Left lobe of liver (tissue), 2 donors: ENCODE data around the gene MFAP4. TPM values are rescaled to one million over a fixed set of nuclear protein-coding genes. Genes with fewer than 3 reads are reported as not detected.
A peak's percentile ranks its signal among the peaks of the same experiment; 100 is the strongest.

Experiments
- ATAC-seq: fragments of 200-7000 bp; cut with Tn5 transposase; one replicate; pipeline ENCODE4 v1.9.1; 2020; ENCODE audit warnings: mild to moderate bottlenecking, moderate library complexity
- DNase-seq: peaks from one replicate; pipeline ENCODE4 v3.0.0-alpha.2; 2020; ENCODE audit warnings: low spot score
- total RNA-seq: library from RNA; stranded (reverse); gene quantifications from one replicate; pipeline ENCODE4 v1.2.1, GENCODE V29; 2021
- donor health status: DM: no; HTN: no; CAD: no; lungs with moderate emphysema.
- donor health status: DM: no; HTN: yes; CAD: no.

Gene MFAP4, protein sequence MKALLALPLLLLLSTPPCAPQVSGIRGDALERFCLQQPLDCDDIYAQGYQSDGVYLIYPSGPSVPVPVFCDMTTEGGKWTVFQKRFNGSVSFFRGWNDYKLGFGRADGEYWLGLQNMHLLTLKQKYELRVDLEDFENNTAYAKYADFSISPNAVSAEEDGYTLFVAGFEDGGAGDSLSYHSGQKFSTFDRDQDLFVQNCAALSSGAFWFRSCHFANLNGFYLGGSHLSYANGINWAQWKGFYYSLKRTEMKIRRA
- 2.8 TPM for total RNA-seq

DNA sequence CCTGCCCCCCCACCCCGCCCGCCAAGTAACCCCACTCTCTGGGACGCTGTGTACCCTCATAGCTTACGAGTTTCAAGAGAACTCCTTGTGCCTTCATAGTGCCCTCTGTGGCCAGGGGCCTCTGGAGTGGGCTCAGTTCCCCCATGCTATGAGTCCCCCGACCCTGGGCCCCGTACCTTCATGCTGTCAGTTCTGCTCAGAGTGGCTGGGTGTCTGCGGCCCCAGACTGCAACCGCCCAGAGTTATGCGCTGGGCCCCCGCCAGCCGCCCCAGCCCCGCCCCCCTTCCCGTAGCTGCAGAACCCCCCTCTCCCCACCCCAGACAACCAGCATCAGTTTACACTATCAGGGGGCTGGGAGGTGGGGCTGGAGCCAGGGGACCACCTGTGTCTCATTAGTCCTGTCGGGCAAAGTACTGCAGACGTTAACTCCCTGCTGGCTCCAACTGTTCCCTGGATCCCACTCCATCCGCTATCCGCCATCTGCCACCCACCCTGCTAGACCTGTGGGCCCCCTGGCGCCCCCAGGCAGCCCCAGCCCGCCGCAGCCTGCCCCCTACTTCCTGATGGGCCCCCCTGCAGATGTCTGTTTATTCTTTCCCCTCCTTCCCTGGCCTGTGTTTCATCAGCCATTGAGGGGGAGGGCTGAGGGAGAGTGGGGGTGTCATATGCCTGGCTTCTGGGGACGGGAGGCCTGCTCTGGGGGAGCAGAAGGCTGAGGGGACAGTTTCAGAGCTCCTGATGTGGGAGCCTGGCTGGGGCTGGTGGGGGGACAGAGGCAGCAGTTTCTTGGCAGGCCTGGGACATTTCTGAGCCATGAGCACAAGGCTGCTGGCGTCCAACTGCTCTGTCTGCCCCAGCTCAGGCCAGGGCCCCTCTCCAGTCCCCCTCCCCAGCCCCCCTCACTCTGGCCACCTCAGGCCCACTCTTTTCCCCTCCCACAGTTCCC lies at the start of gene MFAP4:
Gene MFAP4 (minus strand): TSS at position 217 of the 947 bp plus-strand sequence. CDS start 35 bp downstream, at position 182.
- DNase-seq, result no peak
- ATAC-seq, result peak; percentile 16

DNA sequence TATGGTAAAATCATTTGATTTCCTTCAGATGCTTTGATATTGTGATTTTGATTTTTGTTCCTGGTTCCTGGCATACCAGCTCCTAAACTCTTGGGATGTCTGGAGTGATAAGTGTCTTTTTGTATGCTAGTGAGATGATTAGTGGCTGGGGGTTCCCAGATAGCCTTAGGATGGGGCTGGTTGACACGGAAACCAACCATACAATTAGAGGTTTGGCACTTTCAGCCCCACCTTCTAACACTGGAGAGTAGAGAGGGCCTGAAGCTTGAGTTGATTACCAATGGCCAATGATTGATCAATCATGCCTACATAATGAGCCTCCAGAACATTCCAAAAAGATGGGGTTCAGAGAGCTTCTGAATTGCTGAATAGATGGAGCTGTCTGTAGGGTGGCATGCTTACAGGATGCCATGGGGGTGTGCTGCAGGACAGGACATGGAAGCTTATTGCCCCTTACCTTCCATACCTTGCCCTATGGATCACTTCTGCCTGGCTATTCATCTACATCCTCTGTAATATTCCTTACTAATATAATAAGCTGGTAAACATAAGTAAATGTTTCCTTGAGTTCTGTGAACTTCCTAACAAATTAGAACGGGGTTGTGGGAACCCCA lies 46.8 kb upstream of the MFAP4 start:
- ATAC-seq (no peak), DNase-seq (no peak)

DNA sequence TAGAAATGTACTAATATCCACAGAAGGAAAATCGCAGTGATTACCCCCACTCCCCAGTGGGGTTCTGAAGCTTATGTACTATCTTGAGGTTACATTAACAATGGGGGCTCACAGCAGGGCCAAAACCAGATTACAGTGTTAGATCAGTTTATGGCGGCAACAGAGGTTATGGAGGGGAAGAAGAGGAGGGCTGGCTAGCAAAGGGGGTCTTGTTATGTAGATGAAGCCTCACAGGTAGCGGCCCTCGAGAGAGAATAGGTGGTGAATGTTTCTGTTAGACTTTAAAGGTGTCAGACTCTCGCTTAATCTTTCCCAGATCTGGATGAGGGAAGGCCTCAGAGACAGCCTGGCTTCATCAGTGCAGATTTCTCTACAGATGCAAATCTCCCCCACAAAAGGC lies 46.3 kb upstream of the MFAP4 start:
- DNase-seq (no peak), ATAC-seq (no peak)

DNA sequence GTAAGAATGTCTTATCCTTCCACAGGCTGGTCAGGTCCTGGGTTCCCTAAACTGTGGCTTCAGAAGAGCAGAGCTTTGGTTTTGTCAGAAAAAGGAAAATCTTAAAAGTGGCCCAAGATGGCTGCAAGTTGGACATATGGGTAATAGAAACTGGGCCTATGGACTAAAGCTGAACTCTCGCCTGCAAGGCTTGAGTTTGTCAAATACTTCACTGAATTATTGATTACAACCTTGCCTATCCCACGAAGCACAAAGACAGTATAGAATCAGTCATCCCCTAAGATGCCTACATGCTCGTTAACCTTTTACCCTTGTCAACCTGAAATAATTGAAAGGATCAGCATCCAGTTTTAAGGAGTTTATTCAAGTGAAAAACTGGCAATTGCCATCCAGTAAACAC lies 44.7 kb upstream of the MFAP4 start:
- ATAC-seq, result no peak

DNA sequence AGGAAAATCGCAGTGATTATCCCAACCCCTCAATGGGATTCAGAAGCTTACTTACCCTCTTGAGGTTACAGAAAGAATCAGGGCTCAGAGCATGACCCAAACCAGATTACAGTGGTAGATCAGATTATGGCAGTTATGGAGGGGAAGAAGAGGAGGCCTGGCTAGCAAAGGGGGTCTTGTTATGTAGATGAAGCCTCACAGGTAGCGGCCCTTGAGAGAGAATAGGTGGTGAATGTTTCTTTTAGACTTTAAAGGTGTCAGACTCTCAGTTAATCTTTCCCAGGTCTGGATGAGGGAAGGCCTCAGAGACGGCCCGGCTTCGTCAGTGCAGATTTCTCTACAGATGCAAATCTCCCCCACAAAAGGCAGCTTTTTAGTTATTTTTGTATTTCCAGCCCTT lies 39.6 kb upstream of the MFAP4 start:
- ATAC-seq (no peak), DNase-seq (no peak)

More for the DNA sequence above, 44.7 kb upstream of the MFAP4 start:
- DNase-seq, result no peak

DNA sequence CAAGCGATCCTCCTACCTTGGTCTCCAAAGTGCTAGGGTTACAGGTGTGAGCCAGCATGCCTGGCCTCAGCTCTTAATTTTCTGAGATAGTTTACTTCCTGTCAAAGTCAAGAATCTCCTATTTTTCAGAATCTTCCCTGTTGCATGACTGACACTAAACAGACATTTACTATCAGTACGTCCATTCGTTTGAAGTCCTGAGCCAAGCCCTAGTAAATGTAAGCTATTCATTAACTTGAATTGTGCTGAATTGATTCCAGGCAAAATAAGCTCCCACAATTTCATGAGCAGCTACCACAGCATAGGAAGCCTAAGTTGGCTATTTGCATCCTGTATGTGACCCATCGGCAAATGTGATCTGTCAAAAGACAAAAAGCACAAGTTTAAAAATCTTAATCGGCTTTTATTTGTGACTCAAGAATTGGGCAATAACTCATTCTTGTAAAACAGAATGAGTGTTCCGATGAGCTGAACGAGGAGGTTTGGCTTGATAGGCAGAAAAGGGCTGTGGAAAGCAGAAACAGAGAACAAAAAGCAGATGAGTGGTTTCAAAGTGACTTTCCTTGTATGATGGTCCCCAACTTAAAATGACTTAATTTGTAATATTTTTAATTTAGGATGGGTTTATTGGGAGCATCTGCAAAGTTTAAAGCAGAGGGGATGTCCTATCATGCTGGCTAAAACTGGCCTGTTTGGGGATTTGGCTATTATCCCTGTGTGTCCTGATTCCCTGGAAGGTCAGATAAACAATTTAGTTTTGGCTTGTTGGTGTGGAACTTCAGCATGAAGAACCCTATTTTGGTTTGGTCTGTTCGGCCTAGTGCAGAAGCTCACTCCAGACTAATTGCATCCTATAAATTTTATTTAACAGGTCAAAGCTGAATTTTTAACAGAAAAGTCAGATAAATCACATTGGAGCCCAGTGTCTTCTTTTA lies 38.2 kb upstream of the MFAP4 start:
- ATAC-seq (peak; percentile 87), DNase-seq (no peak)

DNA sequence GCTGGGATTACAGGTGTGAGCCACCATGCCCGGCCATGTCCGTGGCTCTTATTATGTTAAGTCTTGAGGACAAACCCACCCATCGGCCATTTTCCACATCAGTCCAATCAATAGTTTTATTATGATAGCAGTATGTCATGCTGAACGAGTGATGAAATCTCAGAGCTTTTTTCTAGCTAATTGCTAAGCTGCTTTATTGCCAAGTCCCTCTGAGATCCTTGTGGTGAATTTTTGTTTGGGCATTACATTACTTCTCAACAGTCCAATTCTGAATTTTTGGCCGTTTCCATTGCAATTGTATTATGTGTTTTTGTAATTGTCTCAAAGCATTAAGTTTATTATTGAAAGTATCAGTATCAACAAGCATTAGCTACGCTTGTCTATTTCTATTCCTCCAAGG lies 34.9 kb upstream of the MFAP4 start:
- ATAC-seq (no peak), DNase-seq (no peak)

DNA sequence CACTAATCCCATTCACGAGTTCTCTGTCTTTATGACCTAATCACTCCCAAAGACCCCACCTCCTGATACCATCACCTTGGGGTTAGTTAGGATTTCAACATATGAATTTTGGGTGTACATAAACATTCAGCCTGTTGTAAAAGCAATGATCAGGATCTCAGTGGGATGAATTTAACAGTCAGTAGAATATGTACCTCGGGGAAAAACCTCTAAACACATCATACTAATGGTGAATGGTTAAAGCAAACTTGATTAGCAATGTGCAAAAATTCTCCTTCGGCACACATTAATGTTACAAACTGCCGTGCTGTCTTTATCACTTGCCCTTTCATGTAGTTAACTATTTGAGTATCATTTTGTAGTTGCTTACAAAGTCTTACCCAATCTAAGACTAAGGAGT lies 34.2 kb upstream of the MFAP4 start:
- no peak for DNase-seq
- ATAC-seq, result no peak

DNA sequence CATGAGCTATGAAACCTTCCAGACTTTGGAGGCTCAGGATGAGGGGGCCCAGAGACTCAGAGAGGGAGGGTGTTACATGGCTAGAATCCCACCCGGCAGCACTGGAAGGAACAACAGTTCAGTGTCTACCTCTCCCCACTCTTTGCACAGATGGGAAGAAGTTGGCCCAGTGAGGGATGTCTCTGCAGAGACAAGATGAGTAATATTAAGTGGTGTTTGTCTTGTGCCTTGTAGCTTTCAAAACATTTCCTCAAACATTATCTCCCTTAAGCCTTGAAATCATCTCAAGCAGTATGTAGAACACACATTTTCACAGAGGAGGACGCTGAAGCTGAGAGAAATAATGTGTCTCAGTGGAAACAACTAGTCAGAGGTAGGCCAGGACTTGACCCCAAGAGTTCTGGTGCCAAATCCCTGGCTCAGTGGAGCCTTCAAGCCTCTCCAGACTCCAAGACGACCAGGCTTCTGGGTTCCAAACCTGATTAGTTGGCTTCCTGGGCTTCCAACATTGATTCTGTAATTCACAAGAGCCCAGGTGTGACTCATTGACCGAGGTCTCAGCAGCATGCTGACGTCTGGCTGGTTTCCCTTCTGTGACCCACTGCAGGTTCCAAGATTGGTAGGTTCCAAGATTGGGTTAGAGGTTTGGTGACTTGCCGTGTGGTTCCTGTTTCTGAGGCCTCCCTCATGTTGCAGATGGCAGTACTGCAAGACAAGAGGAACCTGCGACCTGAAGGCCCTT lies 31.4 kb upstream of the MFAP4 start:
- ATAC-seq (no peak), DNase-seq (no peak)

DNA sequence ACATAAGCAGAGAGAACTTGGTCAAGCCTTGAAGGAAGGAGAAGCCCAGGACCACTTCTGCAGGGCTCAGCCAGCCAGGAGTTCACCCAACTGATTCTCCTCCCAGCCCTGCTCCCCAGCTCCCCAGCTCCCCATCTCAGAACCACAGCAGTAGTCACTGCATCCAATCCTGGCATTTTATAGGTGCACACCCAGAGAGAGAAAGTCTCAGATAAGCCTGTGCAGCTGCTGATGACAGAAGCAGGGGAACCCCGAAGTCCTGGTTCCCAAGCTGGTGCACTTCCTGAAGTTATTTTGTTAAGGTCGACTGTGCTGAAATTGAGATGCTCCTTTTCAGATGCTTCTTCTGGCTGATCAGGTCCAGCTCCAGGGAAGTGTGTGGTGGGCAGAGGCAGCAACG lies 30.6 kb upstream of the MFAP4 start:
- ATAC-seq (no peak), DNase-seq (no peak)

DNA sequence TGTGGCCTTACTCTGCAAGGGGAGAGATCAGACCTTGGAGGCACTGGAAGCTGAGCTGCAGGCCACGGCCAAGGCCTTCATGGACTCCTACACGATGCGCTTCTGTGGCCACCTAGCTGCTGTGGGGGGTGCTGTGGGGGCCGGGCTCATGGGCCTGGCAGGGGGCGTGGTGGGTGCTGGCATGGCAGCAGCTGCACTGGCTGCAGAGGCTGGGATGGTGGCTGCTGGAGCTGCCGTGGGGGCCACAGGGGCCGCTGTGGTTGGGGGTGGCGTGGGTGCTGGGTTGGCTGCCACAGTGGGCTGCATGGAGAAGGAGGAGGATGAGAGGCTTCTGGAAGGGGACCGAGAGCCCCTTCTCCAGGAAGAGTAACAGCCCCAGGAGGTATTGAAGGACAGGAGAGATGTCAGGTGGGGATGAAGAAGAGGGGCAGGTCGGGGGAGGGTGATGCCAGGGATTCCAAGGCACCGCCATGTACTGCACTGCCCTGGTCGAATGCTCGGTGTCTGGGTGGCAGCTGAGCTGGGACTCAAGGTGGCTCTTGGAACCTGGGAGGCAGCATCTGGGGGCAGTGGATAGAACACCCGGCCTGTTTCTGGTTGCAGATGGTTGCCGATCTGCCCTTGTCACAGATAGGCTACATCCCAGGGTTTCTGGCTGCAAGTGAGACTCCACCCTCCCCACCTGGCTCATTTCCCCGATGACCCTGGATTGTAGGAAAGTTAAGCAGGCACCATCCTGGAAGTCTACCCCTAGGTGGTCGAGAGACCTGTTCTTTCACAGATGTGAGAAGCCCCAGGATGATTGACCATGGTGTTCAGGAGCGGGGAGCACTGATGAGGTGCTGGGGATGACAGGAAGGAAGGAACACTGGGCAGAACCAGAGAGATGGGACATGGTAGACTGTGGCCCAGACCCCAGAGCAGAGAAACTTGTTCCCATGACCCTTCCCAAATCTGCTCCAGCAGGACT lies 29.1 kb upstream of the MFAP4 start:
- ATAC-seq (no peak), DNase-seq (no peak)

DNA sequence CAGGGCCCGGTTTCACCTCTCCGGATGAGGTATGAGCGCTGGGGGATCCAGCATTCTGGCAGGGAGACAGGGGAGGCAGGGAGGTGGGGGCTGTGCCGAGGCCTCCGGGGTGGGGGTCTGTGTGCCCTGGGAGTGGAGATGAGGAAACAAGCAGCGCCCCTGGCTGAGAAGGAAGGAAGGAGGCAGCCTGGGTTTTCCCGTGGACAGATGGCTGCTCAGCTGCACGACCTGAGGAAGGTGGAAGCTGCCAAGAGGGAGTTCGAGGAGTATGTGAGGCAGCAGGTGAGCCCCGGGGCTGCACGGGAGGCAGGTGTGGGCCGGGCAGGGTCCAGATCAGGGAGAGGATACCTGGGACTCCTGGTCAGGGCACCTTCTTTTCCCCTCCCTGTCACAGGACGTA lies 28.3 kb upstream of the MFAP4 start:
- ATAC-seq (no peak), DNase-seq (no peak)

DNA sequence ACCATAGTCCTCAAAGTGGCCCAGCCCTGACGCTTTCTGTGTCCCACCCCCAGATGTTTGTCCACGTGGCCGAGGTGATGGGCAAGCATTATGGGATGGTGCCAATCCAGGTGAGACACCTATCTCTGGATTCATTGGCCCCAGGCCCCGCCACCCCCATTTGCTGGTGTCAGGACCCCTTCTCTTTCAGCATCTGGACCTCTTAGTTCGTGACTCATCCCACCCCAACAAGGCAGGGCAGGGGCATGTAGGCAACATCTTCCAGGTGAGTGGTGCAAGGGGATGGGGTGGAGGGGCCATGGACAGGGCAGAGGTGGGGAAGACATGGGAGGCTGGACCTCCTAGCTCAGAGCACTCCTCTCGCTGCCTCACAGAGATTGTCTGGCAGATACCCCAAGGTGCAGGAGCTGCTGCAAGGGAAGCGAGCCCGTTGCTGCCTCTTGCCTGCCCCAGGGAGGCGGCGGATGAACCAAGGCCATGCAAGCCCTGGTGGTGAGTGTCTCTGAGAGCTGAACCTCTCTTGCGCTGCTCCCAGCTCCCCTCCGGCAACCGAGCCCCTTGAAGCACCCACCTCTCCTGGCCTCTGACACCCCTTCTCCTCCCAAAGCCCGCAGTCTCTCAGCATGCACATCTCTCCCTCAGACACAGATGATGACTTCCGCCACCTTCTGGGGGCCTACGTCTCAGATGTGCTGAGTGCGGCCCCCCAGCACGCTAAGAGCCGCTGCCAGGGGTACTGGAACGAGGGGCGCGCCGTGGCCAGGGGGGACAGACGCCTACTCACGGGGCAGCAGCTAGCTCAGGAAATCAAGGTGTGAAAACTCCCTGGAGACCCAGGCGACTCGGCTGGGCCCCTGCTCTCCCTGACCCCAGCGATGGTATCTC lies 27.6 kb upstream of the MFAP4 start:
- DNase-seq, result no peak
- no peak for ATAC-seq

DNA sequence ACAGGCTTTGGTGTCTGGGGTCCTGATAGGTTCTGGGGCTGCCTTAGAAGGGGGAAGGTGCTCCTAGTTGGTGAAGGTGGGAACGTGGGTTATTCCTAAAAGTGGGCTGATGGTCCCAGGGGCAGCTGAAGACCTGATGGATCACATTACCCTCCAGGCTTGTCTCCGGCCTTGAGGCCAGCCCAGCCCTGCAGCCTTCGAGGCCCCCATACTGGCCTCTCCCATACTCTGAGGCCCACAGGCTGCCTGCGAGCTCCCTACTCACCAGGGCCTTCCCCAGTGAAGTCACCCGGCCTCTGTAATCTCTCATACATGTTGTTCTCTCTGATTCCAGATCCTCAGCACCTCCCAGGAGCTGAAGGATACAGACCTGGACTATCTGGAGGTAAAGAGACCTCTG lies 26.8 kb upstream of the MFAP4 start:
- no peak for ATAC-seq
- no peak for DNase-seq

DNA sequence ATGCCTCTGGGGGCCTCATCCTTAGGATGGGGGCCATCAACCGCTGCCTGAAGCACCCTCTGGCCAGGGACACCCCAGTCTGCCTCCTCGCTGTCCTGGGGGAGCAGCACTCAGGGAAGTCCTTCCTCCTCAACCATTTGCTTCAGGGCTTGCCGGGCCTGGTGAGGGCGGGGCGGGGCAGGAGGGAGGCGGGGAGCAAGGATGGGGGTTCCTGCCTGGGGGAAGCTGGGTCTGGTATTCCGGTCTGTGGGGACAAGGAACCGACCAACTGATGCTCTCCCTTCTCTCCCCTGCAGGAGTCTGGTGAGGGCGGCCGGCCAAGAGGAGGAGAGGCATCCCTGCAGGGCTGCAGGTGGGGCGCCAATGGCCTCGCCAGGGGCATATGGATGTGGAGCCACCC lies 26.0 kb upstream of the MFAP4 start:
- no peak for ATAC-seq

DNA sequence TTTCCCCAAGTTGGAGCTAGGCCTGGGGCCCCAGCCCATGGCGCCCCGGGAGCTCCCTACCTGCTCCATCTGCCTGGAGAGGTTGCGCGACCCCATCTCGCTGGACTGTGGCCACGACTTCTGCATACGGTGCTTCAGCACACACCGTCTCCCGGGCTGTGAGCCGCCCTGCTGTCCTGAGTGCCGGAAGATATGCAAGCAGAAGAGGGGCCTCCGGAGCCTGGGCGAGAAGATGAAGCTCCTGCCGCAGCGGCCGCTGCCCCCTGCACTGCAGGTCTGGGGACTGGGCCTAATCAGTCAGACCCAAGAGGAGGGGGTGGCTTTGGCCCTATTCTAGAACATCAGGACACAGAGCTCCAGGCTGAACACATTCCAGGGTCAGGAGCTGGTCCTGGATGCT lies 25.5 kb upstream of the MFAP4 start:
- peak; percentile 37 for DNase-seq
- ATAC-seq, result no peak

More for the DNA sequence above, 26.0 kb upstream of the MFAP4 start:
- DNase-seq, result peak; percentile 40

DNA sequence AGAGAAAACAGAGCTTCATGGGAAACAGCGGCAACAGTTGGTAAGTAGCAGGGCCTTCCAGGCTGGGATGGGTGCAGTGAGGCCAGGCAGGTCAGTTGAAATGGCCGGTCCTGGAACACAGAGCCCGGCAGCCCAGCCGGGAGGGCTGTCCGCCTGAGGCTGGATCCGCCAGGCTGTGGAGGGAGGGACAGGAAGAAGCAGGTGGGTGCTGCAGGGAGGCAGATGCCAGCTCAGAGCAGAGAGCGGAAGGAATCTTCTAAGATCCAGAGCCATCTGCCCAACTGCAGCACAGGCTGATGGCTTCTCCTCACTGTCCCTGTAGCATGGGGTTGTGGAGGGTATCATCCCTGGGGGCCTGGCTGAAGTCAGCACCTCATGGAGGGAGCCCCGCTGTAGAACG lies 24.6 kb upstream of the MFAP4 start:
- DNase-seq (no peak), ATAC-seq (no peak)
